ENCODE results near the gene CCN2. TPM values are rescaled to one million over a fixed set of nuclear protein-coding genes. Genes with fewer than 3 reads are reported as not detected.

CCN2 gene, protein sequence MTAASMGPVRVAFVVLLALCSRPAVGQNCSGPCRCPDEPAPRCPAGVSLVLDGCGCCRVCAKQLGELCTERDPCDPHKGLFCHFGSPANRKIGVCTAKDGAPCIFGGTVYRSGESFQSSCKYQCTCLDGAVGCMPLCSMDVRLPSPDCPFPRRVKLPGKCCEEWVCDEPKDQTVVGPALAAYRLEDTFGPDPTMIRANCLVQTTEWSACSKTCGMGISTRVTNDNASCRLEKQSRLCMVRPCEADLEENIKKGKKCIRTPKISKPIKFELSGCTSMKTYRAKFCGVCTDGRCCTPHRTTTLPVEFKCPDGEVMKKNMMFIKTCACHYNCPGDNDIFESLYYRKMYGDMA
- total RNA-seq, result 773 and 867 TPM in 2 replicates

DNA sequence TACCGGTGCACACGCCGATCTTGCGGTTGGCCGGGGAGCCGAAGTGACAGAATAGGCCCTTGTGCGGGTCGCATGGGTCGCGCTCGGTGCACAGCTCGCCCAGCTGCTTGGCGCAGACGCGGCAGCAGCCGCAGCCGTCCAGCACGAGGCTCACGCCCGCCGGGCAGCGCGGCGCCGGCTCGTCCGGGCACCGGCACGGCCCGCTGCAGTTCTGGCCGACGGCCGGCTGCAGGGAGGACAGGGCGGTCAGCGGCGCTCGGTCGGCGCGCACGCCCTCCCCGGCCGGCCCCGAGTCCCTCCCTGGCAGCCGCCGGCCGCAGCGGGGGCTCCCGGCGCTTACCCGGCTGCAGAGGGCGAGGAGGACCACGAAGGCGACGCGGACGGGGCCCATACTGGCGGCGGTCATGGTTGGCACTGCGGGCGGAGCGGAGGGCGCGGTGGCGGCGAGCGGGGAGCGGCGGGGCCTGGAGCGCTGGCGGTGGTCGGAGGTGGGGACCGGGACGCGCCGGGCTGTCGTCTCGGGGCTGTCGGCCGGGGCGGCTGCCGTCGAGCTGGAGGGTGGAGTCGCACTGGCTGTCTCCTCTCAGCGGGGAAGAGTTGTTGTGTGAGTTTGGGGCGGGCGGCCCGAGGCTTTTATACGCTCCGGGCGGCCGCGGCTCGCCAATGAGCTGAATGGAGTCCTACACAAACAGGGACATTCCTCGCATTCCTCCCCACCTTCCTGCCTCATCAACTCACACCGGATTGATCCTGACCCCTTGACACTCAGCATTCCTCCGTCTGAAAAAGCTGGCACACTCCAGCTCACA lies at the start of gene CCN2:
Gene CCN2 (minus strand): TSS at position 606 of the 809 bp plus-strand sequence. CDS start 200 bp downstream, at position 406.
- DNase-seq, result peak; percentile 100

DNA sequence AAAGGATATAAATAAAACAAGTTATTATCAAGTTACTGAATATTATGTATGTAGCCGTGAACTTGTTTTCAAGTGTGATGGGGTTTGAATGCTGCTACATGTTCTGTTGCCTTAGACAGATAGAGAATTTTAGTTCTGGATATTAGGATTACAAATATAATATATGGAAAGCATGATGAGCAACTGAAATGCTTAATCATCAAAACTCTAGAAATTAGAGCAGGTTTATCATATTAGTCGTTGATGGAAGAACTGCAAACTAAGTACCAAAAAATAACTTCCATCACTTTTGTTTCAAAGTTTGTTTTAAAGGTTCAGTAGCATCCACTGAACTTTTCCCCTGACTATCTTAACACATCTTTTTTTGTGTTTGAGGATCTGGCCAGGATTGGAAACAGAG lies 49.1 kb upstream of the CCN2 start:
- no peak for DNase-seq

DNA sequence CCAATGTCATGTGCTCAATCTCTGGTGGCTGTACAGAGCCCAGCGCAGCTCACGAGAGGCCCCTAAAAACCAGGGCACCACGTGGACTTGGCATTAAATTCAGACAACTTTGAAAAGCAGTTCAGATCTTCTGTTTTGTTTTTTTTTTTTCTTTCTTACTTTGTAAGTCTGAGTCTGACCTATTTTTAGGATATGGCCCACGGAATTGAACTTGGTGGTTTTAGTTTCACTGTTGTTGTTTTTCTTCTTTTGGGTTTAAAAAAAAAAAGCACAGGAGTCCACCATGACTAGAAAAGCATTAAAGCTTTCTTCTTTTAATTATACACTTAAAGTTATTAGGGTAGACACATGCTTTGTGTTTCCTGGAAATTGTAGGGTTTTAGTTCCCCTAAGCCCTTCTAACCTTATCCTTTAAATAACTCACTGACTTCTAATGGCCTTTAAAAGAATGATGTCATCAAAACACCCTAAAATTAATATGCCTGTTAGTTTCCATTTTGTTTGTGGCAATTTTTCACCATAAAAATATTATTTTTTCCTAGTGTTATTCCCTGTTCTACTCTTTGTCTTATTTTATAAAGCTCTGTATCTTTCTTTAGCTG lies 48.5 kb upstream of the CCN2 start:
- DNase-seq, result no peak

DNA sequence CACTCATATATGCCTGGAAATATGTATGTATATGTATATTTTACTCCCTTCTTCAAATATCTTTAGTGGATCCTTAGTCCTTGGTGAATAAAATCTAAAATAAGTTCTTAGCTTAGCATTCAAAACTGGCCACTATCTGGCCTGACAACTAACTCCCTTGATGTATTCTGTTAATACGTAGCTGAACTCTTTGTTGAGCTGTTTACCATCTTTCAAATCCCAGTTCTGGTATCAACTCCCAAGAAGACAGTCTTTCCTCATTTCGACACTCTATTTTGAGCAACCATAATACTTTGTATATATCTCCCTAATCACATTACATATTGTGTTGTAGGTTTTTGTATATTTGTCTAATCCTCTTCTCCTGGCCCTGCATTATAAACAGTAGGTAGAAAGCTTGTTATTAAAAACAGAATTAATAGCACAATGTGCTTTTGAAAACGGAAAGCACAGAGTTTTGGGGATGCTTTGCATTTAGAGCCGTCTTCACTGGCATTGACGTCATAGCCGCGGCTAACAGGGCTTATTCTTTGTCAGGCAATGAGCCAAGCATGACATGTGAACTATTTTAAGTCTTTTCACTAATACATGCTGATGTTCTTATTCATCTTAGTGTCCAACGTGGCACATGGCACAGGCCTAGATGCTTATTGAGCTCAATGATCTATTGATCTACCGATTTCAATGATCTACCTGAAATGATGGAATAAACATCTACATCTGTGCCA lies 47.2 kb upstream of the CCN2 start:
- DNase-seq, result no peak

DNA sequence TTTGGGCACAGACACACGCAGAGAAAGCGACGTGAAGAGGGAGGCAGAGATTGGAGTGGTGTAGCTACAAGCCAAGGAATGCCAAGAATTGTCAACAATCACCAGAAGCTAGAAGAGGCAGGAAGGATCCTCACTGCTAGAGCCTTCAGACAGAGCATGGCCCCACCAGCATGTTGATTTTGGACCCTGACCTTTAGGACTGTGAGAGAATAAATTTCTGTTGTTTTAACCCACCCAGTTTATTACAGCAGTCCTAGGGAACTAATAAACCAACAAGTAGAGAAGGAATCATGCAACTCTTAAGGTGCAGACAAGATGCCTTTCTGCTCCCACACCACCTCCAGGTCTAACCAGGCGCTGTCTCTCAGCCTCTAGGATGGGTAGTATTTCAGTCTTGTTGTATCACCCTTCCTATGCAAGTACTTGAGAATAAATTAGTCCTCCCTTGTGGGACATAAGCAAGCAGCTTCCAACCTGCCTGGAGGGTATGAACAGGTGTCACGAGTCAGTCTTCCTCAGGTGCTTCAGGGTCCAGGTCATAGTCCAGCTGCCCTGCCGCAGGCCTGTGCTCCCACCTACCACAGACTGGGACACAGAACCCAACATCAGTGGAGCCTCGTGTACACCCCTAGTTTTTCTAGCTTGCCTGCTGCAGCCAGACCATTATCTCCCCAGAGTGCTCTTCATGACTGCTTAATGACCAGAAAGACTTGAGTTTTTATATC lies 46.4 kb upstream of the CCN2 start:
- DNase-seq, result no peak

DNA sequence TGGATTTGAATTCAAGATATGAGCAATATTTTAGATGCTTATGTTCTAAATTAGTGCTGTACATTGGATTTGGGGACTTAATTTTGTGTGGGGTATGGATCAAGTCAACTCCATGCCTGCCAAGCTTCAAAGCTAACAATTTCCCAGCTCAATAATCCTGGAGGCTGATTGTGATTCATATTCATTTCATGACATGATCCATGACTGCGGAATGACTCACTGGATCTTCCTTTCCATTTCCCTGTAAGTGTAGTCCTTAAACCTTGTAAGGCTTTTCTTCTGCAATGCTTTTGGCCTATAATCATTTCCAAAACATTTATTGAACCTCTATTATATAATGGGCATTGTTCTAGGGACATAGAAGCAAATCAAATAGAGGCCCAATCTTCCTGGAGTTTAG lies 44.7 kb upstream of the CCN2 start:
- DNase-seq, result peak; percentile 90

DNA sequence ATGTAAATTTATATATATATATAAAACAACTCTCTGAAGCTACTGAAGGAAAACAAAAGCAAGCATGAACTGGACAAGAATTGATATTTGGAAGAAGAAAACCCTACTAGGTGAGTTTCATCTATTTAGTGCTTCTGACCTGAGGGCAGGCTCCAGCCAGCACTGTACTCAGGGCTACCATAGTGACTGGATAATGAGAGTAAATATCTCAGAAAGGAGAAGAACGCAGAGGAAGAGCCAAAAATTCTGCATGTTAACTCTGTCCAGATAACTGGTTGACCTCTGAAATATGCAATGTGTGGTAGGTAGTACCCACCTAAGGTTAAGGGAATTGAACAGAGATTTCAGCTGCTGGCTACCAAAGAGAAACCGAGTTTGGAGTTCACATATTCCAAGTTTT lies 41.4 kb upstream of the CCN2 start:
- no peak for DNase-seq

DNA sequence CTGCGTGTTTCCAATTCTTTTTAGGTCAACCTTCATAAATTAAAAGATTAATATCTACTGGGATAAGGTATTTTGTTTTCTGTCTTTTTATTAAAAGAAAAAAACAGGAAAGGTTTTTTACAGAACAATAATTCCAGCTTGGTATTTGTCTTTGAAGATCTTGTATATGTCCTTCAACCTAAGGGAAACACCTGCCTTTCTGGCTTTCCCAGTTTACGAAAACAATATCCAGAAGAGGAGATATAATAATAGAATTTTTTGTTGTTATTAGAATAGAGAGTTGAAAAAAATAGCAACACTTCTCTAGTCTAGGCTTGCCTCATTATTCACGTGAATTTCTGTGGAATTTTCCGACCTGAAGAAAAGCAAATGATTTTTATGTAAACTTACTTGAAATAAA lies 37.9 kb upstream of the CCN2 start:
- DNase-seq, result peak; percentile 79

DNA sequence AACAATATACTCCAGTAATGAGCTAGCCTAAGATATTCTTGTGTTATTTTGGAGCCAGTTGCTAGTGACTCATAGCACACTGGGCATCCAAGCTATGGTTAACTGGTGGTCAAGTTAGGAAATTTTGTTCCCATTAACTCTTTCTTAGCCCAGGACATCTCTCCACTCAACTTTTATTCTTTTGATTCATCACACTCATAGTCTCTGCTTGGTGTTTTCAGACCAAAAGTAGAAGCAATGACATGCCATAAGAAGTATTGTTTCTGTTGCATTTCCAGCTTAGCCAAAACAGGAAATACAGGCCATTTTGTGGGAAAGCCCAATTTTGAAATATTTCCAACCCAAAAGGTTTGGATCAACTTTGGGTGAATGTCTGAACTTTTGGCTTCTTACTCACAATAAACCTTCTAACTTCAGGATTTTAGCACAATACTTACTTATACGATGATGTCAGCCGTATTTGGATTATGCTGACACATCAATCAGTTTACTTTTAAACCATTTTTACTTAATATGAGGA lies 31.6 kb upstream of the CCN2 start:
- peak; percentile 20 for DNase-seq

DNA sequence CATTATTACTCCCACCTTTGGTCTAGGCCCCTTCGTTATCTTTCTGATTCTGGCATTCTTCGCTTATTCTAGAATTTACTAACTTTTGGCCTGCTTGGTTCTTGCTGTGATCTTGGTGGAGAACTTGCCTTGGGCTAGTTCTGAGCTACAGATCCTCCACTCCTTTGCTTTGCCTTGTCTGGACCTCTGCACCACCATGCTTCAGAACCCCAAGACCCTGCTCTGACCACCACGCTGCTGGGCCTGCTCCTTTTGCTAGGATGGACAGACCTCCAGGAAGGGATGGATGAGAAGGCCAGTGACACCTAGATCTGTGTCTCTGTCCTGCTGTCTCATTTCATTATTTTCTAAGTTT lies 30.4 kb upstream of the CCN2 start:
- DNase-seq, result no peak

DNA sequence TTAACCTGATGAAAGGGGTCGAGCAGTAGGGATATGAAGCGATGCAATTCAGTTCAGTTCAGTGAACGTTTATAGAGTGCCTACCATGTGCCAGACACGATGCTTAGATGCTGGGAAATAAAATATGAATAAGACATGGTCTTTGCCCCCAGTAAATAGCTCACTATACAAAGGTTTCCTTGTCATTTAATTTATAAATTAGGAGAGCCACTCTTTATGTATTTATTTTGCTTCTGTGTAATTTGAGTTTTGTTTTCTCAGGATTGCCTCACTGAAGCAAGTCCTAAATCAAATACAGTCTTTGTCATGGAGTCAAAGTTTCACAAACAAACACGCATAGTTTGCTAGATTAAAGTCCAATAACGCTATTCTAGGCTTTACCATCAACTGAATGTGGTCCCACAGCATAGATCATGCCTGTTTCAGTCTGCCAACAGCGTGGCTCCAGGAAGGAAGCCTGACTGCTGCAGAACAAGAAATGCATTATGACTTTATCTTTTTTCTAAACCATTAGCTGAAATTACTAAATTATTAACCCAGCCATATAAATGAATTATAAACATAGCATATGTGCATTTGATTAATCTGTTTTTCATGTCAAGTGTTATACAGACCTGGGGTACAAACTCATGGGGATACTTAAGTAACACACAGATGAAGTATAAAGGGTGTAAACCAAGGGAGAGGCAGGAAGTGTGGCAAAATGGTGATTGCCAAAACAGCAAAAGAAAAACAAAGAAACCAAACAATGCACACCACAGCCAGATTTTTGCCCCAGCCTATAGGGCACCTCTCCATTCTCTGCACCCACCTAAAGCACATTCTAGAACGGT lies 29.8 kb upstream of the CCN2 start:
- DNase-seq, result peak; percentile 68

DNA sequence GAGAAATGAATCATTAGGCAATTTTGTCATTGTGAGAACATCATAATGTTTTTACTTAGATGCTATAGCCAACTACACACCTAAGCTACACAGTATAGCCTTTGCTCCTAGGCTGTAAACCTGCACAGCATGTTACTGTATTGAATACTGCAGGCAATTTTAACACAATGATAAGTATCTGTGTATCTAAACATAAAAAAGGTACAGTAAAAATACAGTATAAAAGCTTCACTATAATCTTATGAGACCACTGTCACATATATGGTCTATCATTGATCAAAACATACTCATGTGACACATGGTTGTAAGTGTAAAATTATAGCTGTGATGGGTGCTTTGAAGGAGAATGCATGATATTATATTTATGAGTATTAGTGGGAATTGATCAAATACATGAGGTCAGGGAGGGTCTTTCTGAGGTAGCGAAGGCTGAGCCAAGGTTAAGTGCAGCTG lies 29.2 kb upstream of the CCN2 start:
- DNase-seq, result no peak

DNA sequence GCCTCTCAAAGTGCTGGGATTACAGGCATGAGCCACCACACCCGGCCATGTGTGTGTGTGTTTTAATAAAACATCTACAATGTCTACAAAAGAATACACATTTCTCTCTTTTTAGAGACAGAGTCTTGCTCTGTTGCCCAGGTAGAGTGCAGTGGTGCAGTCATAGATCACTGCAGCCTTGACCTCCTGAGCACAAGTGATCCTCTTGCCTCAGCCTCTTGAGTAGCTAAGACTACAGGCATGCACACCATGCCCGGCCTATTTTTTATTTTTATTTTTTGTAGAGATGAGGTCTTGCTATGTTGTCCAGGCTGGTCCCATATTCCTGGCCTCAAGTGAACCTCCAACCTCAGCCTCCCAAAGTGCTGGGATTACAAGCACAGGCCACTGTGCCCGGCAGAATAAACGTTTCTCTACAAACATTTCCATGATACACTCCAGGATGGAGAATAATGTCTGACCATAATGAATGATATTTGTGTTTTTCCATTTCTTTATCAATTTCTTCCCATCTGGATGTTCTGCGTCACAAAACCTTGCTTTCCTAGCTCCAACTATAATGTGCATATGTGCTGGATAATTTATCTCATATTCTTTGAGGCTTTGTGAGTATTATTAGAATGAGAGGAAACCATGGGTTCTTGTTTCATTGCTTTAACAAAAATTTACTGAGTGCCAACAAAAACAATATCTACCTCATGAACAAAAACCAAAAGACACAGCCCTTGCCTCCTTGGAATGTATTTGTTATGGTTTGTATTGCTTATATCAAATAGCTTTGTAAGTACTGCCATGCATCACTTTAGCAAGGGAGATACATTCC lies 28.6 kb upstream of the CCN2 start:
- DNase-seq, result peak; percentile 87

DNA sequence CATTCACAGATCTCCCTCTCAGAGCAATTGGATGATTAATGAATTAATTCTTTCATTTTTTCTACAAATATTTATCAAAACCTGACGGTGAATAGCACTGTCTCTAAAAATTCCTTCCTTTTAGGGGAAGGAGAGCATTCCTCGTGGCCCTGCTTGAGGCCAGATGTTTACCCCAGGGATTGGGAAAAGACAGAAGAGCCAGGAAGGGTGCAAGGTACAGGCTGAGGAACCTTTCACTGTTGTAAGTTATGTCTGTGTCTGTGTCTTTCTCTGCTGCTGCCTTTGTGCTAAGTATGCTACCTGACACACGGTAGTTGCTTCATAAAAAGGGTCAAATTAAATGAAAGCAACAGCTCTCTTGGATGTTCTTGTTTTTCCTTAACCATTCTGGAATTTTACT lies 27.4 kb upstream of the CCN2 start:
- DNase-seq, result no peak

DNA sequence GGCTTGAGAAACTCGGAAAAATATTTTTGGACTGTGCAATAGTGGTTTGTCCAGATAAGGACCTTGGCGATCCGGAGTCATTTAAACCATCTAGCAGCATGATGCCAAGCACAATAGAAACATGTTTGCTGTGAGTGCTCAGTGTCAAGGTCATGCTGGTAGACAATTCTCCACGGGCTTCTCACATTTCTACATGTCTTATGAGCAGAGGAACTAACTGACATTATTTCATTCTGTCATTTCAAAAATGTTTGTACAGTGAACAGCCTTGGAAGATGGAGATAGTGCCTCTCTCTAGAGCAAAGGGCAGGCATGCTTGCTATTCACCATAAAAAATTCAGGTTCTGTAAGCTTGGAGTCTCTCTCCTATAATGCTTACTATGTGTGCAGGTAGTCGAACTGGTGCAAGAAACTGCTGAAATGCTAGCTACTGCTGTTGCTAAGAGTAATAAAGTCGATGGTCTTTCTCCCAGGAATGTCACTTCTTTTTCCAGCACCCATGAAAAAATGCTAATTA lies 25.4 kb upstream of the CCN2 start:
- peak; percentile 53 for DNase-seq

DNA sequence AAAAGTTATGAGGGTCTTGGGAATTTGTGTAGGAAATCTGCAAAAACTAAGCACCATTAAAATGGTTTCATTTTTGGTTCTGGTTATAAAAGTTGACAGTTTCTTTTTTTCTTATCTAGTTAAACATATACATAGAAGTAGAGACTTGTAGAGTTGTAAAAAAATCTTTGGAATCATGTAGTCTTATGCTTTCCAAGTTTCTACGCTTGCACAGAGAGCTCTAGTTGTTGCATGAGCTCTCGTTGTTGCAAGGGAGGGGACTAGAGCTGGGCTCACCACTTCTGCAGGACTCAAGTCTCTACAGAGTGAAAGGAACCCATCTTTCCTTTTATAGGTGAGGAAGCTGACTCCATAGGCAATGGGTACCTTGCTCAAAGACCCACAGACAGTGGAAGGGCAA lies 21.6 kb upstream of the CCN2 start:
- DNase-seq, result no peak

DNA sequence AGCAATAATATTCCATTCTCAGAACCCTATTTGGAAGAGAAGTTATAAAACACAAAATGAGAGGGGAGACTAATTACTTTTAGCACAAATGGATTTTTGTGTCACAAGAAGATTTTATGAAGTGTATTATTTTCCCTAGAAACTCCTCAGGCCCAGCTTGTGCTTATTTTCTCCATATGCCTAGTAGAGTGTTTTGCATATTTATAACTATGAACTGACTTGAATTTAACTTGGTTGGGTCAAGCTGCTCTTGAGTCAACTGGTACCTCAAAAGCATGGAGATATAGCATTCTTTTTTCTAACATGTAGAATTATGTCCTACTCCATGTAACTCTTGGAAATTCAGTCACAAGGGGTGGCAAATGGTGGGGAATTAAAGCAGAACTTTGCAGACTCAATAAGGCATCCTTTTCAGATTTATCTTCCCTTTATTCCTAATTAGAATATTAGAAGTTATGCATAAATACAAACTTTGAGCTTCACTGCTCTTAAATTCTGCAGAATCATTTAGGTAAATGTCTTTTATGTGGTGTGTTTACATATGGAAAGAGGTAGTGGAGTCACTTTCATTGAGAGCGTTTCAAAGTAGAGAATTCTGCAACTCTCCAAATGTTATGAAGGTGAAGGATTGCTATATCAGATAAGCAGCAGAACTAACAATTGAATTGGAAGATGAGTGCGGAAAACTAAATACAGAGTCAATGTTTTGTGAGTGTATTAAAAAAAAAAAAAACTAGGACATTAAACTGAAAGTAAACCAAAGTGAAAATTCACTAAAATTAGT lies 19.1 kb upstream of the CCN2 start:
- DNase-seq, result no peak

DNA sequence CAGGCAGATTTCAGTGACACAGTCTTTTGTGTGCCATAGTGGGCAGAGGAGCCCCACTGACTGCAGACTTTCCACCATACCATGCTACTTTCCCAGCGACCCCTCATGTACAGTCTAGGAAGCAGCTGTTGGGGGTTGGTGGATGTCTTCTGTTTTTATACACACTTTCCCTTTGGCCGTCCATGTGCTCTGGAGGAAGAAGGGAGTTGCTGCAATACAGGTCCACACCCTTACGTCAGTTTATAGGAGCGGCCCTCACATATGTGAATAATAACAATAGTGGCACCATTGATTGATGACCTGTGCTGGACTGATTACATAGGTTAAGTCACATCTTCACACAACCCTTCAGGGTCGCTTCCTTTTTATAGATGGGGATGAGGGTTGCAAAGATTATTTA lies 17.5 kb upstream of the CCN2 start:
- no peak for DNase-seq

DNA sequence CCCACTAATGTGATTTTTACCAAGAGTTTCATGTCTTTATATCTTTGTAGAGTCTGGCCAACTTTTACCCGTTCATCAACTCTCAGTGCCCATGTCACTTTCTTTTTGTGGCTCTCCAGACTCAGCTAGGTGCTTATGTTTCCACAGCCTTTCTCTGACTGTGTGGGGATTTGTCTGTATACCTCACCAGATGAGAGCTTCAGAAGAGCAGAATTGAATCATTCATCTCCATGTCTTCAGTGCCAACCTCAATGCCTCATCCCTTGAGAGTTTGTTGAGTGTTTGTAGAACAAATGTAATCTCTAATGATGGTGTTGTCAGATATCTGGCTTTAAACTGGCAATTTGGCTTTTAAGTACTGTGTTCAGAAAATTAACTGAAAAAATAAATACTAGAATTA lies 16.8 kb upstream of the CCN2 start:
- no peak for DNase-seq
